NCI-H1092 treated with DMSO at 0.1 percent for 48 hours (cell line): Measurements from ENCODE around the gene PAX7.
"Not testable (repeated sequence)": the region's sequence is repeated elsewhere in the genome, so short reads cannot be mapped to it uniquely, and the experiment has no call there.

ENCODE experiments used
- DNase-seq: peaks from one replicate; lab custom pipeline; 2025; lab: John Stamatoyannopoulos, UW

PAX7 gene

GRCh38 chr1:18730321-18730720 lies 99.7 kb downstream of the PAX7 start:
- no peak for DNase-seq

- no peak for DNase-seq
These were observed 100.5 kb downstream of the PAX7 start for GRCh38 chr1:18731148-18731547.

GRCh38 chr1:18731591-18732235 lies 101.1 kb downstream of the PAX7 start:
- DNase-seq = no peak

GRCh38 chr1:18732686-18733085 lies 102.0 kb downstream of the PAX7 start:
- no peak for DNase-seq

- no peak for DNase-seq
These were observed 103.4 kb downstream of the PAX7 start for GRCh38 chr1:18734001-18734400.

- no peak for DNase-seq
These were observed 104.0 kb downstream of the PAX7 start for GRCh38 chr1:18734461-18735223.

GRCh38 chr1:18735224-18735997 lies 104.8 kb downstream of the PAX7 start:
- DNase-seq = no peak

GRCh38 chr1:18736958-18737357 lies 106.3 kb downstream of the PAX7 start:
- DNase-seq = no peak

- DNase-seq = no peak
These were observed 107.5 kb downstream of the PAX7 start for GRCh38 chr1:18738126-18738525.

- DNase-seq = no peak
These were observed 108.0 kb downstream of the PAX7 start for GRCh38 chr1:18738617-18739016.

GRCh38 chr1:18739408-18739807 lies 108.8 kb downstream of the PAX7 start:
- no peak for DNase-seq

- no peak for DNase-seq
These were observed 109.3 kb downstream of the PAX7 start for GRCh38 chr1:18739897-18740296.

- no peak for DNase-seq
These were observed 110.0 kb downstream of the PAX7 start for GRCh38 chr1:18740617-18741016.

GRCh38 chr1:18743233-18743632 lies 112.6 kb downstream of the PAX7 start:
- no peak for DNase-seq

- DNase-seq = not testable (repeated sequence)
These were observed 113.7 kb downstream of the PAX7 start for GRCh38 chr1:18744381-18744780.

- no peak for DNase-seq
These were observed 116.3 kb downstream of the PAX7 start for GRCh38 chr1:18746981-18747380.

GRCh38 chr1:18747671-18748070 lies 117.0 kb downstream of the PAX7 start:
- no peak for DNase-seq

- no peak for DNase-seq
These were observed 117.8 kb downstream of the PAX7 start for GRCh38 chr1:18748435-18748834.

GRCh38 chr1:18749569-18749968 lies 118.9 kb downstream of the PAX7 start:
- no peak for DNase-seq

GRCh38 chr1:18750600-18750999 lies 120.0 kb downstream of the PAX7 start:
- DNase-seq = no peak

GRCh38 chr1:18751425-18751824 lies 120.8 kb downstream of the PAX7 start:
- no peak for DNase-seq

- DNase-seq = no peak
These were observed 121.8 kb downstream of the PAX7 start for GRCh38 chr1:18752409-18752808.

GRCh38 chr1:18760156-18760555 lies 129.5 kb downstream of the PAX7 start:
- DNase-seq = no peak
